HL-60 (cell line): ENCODE results near the gene ANXA11.

Experiments
- DNase-seq, 2 experiments: peaks; one replicate each; pipeline ENCODE4 v3.0.0-alpha.2; 2010 to 2020; ENCODE audit warnings: low read depth in 1 of 2, low spot score in 1 of 2
- H3K27ac ChIP-seq: fragments of 250-450 bp; sonication (Bioruptor Pico); replicated peaks from 2 replicates; pipeline ENCODE4 v1.5.1; 2020; ENCODE audit warnings: mild to moderate bottlenecking, moderate library complexity
- H3K27me3 ChIP-seq: fragments of 250-450 bp; sonication (Bioruptor Pico); 2 replicates; pipeline ENCODE4 v1.5.1; 2021; ENCODE audit warnings: mild to moderate bottlenecking, moderate library complexity; ENCODE audit not compliant: insufficient read depth, poor library complexity, severe bottlenecking
- H3K4me3 ChIP-seq: replicated peaks from 2 replicates; pipeline ENCODE4 v1.5.1; 2011; ENCODE audit warnings: mild to moderate bottlenecking, control low read depth, low read length; ENCODE audit not compliant: insufficient read depth
- CTCF ChIP-seq: IDR thresholded peaks from one replicate; pipeline ENCODE4 v1.5.1; 2011; ENCODE audit warnings: low read length, control low read depth, inconsistent platforms; ENCODE audit not compliant: insufficient read depth
- GABPA ChIP-seq: IDR thresholded peaks from 2 replicates; pipeline ENCODE4 v1.6.1; 2012; ENCODE audit warnings: low read depth
- POLR2AphosphoS5 ChIP-seq: IDR thresholded peaks from 2 replicates; pipeline ENCODE4 v1.6.1; 2012; ENCODE audit warnings: low read depth
- REST ChIP-seq: IDR thresholded peaks from 2 replicates; pipeline ENCODE4 v1.6.1; 2012; ENCODE audit warnings: low read depth; ENCODE audit not compliant: insufficient replicate concordance
- SPI1 ChIP-seq: IDR thresholded peaks from 2 replicates; pipeline ENCODE4 v1.6.1; 2012; ENCODE audit warnings: low read depth, mild to moderate bottlenecking, borderline replicate concordance

Gene ANXA11

DNA sequence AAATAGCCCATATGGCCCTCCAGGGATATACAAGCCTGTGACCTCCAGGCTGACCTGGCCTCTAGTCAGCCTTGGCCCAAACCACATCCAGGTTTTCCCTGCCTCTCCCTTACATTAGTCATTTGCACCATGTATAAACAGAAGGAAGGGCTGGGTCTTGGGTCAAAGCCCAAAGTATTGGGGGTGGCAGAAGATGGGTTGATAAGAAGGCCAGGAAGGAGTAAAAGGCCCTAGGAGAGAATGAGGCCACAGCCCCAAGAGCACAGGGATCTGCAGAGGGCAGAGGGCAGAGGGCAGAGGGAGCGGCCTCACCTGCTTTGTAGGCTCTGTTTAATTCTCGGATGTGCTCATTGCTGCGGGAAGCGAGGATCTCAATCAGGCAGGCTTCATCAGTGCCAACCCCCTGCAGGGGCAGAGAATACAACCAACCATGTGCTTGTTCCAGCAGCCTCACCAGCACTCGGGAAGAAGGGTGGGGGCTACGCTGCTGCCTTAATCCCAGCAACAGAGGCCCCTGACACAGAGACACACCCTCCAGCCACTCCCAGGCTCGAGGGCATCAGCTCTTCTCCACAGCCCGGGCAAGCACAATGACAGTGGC, 41.5 kb downstream of the ANXA11 start:
- DNase-seq: no peak
- H3K27me3 ChIP-seq: no peaks in the 10 kb centered on the region
- no peak overlapping the region for H3K4me3 ChIP-seq
- H3K27ac ChIP-seq: no peak overlapping the region
- TF ChIP-seq SPI1 (no peak), GABPA (no peak), REST (no peak), POLR2AphosphoS5 (no peak), CTCF (no peak)

GRCh38 chr10:80161321-80162083, 43.8 kb downstream of the ANXA11 start:
- DNase-seq: no peak
- Histone ChIP-seq H3K4me3 (no peak overlapping the region), H3K27ac (no peak overlapping the region), H3K27me3 (no peaks in the 10 kb centered on the region)
- TF ChIP-seq SPI1: no peak
- TF ChIP-seq GABPA: no peak
- no peak for TF ChIP-seq REST
- TF ChIP-seq POLR2AphosphoS5: no peak

DNA sequence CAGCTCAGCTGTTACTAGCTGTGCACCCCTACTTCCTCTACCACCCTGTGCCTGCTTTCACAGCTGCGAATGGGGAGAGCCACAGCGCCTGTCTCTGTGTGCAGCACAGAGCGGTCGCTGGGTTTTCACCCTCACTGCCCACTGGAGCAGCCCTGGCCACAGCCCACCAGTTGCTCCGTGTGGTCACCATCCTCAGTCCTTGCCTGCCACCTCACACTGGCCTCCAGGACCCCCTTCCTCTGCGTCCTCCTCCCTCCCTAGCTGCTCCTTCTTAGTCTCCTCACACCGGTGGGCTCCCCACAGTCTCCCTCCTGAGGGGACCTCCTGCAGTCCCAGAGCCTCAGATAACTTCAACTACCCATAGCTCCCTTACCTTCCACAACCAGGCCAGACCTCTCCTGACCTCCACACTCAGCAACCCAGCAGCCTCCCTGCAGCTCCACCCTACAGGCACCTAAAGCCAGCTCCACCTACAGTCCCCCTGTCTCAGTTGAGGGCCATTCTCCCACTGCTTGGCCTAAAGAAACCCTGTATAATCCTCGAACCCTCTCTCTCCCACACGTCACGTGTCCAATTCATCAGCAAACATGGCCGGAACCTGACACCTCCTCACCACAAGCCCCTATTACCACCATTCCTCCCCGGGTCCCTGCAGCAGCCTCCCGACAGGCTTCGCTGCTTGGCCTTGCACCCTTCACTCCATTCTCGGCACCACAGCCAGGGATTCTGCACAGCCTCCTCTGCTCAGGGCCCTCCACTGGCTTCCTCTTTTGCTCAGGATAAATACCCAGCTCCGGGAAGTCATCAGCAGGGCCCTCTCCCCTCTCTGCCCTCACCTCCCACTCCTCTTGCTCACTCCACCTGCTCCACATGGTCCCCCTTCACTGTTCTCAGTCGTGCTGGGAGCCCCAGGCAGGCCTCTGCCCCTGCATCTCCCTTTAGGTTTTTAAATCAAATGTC, 44.7 kb downstream of the ANXA11 start:
- H3K27ac ChIP-seq: no peak overlapping the region
- no peak overlapping the region for H3K4me3 ChIP-seq
- H3K27me3 ChIP-seq: no peaks in the 10 kb centered on the region
- no peak for DNase-seq
- TF ChIP-seq SPI1 (peak; percentile 28; the same call in 1 of the 2 replicates), REST (no peak)
